Dermis microvascular lymphatic vessel endothelial cell (primary cell): ENCODE measurements around the gene ARHGEF7. TPM values are rescaled to one million over a fixed set of nuclear protein-coding genes. Genes with fewer than 3 reads are reported as not detected.

Source experiments
- DNase-seq, 2 donors: peaks; one replicate each; pipeline versions ENCODE4 v3.0.0 to v3.0.0-alpha.2; 2010; ENCODE audit warnings: low read depth in 2 of 2
- total RNA-seq: library from RNA; depleted of rRNA; stranded (reverse); fragments of >200 nt; gene quantifications from 2 replicates; pipeline ENCODE4 v1.2.1, GENCODE V29; 2014

Gene ARHGEF7
- total RNA-seq, 1 donor from 2014 or later: 250 TPM

- DNase-seq: no peak
Measured at GRCh38 chr13:111323549-111323948, 208.4 kb downstream of the ARHGEF7 start.

- no peak for DNase-seq
Measured at GRCh38 chr13:111323950-111324651, 209.0 kb downstream of the ARHGEF7 start.

GRCh38 chr13:111324736-111325135 lies 209.6 kb downstream of the ARHGEF7 start:
- DNase-seq: no peak

GRCh38 chr13:111325146-111325890 lies 210.2 kb downstream of the ARHGEF7 start:
- no peak for DNase-seq

- no peak for DNase-seq
Measured at GRCh38 chr13:111325941-111326620, 211.0 kb downstream of the ARHGEF7 start.

GRCh38 chr13:111326621-111326965 lies 211.5 kb downstream of the ARHGEF7 start:
- no peak for DNase-seq

- DNase-seq: no peak
Measured at GRCh38 chr13:111326981-111327642, 212.0 kb downstream of the ARHGEF7 start.

GRCh38 chr13:111327730-111328573 lies 212.8 kb downstream of the ARHGEF7 start:
- no peak for DNase-seq

- DNase-seq: no peak
Measured at GRCh38 chr13:111328574-111329410, 213.7 kb downstream of the ARHGEF7 start.

- no peak for DNase-seq
Measured at GRCh38 chr13:111329641-111330040, 214.5 kb downstream of the ARHGEF7 start.

GRCh38 chr13:111330066-111330610 lies 215.0 kb downstream of the ARHGEF7 start:
- DNase-seq: no peak

- DNase-seq: no peak
Measured at GRCh38 chr13:111335298-111335697, 220.2 kb downstream of the ARHGEF7 start.

GRCh38 chr13:111336666-111337065 lies 221.6 kb downstream of the ARHGEF7 start:
- no peak for DNase-seq

- DNase-seq: no peak
Measured at GRCh38 chr13:111337206-111337605, 222.1 kb downstream of the ARHGEF7 start.

GRCh38 chr13:111337741-111338140 lies 222.6 kb downstream of the ARHGEF7 start:
- DNase-seq: no peak

GRCh38 chr13:111338841-111339240 lies 223.7 kb downstream of the ARHGEF7 start:
- DNase-seq: no peak

GRCh38 chr13:111339366-111340143 lies 224.4 kb downstream of the ARHGEF7 start:
- no peak for DNase-seq

GRCh38 chr13:111341886-111342285 lies 226.8 kb downstream of the ARHGEF7 start:
- no peak for DNase-seq

GRCh38 chr13:111342721-111343120 lies 227.6 kb downstream of the ARHGEF7 start:
- DNase-seq: no peak
